ENCODE data around the gene TBC1D10A. TPM values are rescaled to one million over a fixed set of nuclear protein-coding genes. Genes with fewer than 3 reads are reported as not detected.

TBC1D10A gene
- total RNA-seq, 1 experiment from 2014 or later = 8.4 TPM

- peaks cover 24 to 29% of the 10 kb centered on the region in 2 experiments for H3K4me1 Mint-ChIP-seq
- no peaks in the 10 kb centered on the region for H3K9me3 ChIP-seq (ENCODE audit: control insufficient read depth, low read depth, low read length)
- peaks cover 4% of the 10 kb centered on the region for H3K23me2 ChIP-seq (ENCODE audit: insufficient read length, low read depth, low read length, poor library complexity, severe bottlenecking)
- no peak overlapping the region for H2AFZ ChIP-seq (ENCODE audit: low read length)
- no peaks in the 10 kb centered on the region; the same call in 1 of the 2 replicates for H3K27me3 Mint-ChIP-seq (ENCODE audit: low read depth)
- no peak overlapping the region for H3K18ac ChIP-seq (ENCODE audit: insufficient read length, low read depth, low read length)
- H4K20me1 ChIP-seq (ENCODE audit: control insufficient read depth, insufficient read depth, insufficient read length) = peaks cover 2% of the 10 kb centered on the region
- H3T11ph ChIP-seq (ENCODE audit: low read length) = no peak overlapping the region
- H4K91ac ChIP-seq (ENCODE audit: insufficient read length, low read depth, low read length) = no peak overlapping the region
- H4K5ac ChIP-seq (ENCODE audit: insufficient read length, low read depth, low read length) = no peak overlapping the region
- H3K4ac ChIP-seq (ENCODE audit: low read depth, low read length) = no peak overlapping the region
- no CpG with 5 or more reads among the region's 5 CpGs for WGBS (ENCODE audit: extremely low coverage, insufficient read length, low lambda C conversion rate)
- H3K36me3 Mint-ChIP-seq (ENCODE audit: insufficient read depth in 1 of 3, low read depth in 3 of 3) = peaks cover 2 to 20% (median 11%) of the 10 kb centered on the region in 3 experiments; a peak in 6 of 7 replicates
- no peak overlapping the region for H2BK5ac ChIP-seq (ENCODE audit: insufficient read length, low read length)
- H3K79me2 ChIP-seq (ENCODE audit: insufficient read depth, low read length) = no peaks in the 10 kb centered on the region
- H3K9ac ChIP-seq (ENCODE audit: extremely low read depth, insufficient read length, low read length) = no peak overlapping the region
- H3K4me3 Mint-ChIP-seq = peak overlapping the region; percentile 44 to 73; a peak in 4 of 5 replicates
- no peak overlapping the region for H3K27ac ChIP-seq (ENCODE audit: insufficient read length, low read depth, low read length)
- no peaks in the 10 kb centered on the region for H3K79me1 ChIP-seq (ENCODE audit: insufficient read depth, low read depth, low read length, poor library complexity, severe bottlenecking)
- DNase-seq = peak; percentile 57
- H4K8ac ChIP-seq (replicated peaks; ENCODE audit: insufficient read length, low read depth, low read length) = no peak overlapping the region
- H3K14ac ChIP-seq (ENCODE audit: insufficient read depth, low read length) = no peak overlapping the region
- H3K4me2 ChIP-seq (ENCODE audit: insufficient read depth, insufficient read length, low read length) = no peak overlapping the region
- H2AK5ac ChIP-seq (ENCODE audit: insufficient read length, low read length) = no peak overlapping the region
- no peak overlapping the region for H3K23ac ChIP-seq (ENCODE audit: insufficient read length, low read depth, low read length)
- peak; percentile 46; the same call in 2 of the 3 replicates for TF ChIP-seq CTCF (conservative IDR thresholded peaks at IDR 0.05)
- no peak overlapping the region for H2BK20ac ChIP-seq (ENCODE audit: low read depth, low read length, poor library complexity, severe bottlenecking)
- H3K9me3 Mint-ChIP-seq = no peaks in the 10 kb centered on the region
- H3K4me1 ChIP-seq (ENCODE audit: insufficient read depth, low read length) = no peaks in the 10 kb centered on the region
- H2BK120ac ChIP-seq (ENCODE audit: low read depth, low read length, poor library complexity, severe bottlenecking) = no peak overlapping the region
- peak overlapping the region in 1 of 3 experiments; percentile 71; a peak in 2 of 7 replicates for H3K27ac Mint-ChIP-seq
- H3K56ac ChIP-seq (ENCODE audit: insufficient read length, low read depth, low read length) = no peak overlapping the region
- no peaks in the 10 kb centered on the region for H3K27me3 ChIP-seq (ENCODE audit: insufficient read depth, low read length)
- no peak overlapping the region for H2BK15ac ChIP-seq (ENCODE audit: low read depth, low read length)
- H2BK12ac ChIP-seq (ENCODE audit: insufficient read length, low read depth, low read length) = no peak overlapping the region
These were observed 1.2 kb upstream of the TBC1D10A start for GRCh38 chr22:30327864-30328345.

All from H9 (cell line).